ENCODE data around the gene ONECUT2. TPM values are rescaled to one million over a fixed set of nuclear protein-coding genes. Genes with fewer than 3 reads are reported as not detected.

The ONECUT2 gene
- total RNA-seq, 1 donor from 2014 or later = 0.06 TPM

- Histone ChIP-seq H3K9ac (no peak overlapping the region), H4K20me1 (ENCODE audit: low read depth) (no peaks in the 10 kb centered on the region)
- H3K27ac Mint-ChIP-seq = no peak overlapping the region
Measured at GRCh38 chr18:57461652-57462269, 26.6 kb downstream of the ONECUT2 start.

GRCh38 chr18:57466307-57466706 is 31.1 kb downstream of the ONECUT2 start:
- no peaks in the 10 kb centered on the region for H3K36me3 ChIP-seq
- H3K4me3 ChIP-seq = no peak overlapping the region
- no peak overlapping the region for H2AFZ ChIP-seq (replicated peaks)
- H4K20me1 ChIP-seq (ENCODE audit: low read depth) = no peaks in the 10 kb centered on the region
- Mint-ChIP-seq H3K9me3 (no peaks in the 10 kb centered on the region), H3K4me3 (no peak overlapping the region), H3K4me1 (no peaks in the 10 kb centered on the region), H3K27ac (no peak overlapping the region), H3K36me3 (no peaks in the 10 kb centered on the region), H3K27me3 (ENCODE audit: insufficient read depth, low read depth) (peaks cover 4% of the 10 kb centered on the region)
- no peaks in the 10 kb centered on the region for H3K9me3 ChIP-seq (ENCODE audit: low read depth)
- no peak overlapping the region for H3K27ac ChIP-seq
- H3K4me2 ChIP-seq = no peak overlapping the region
- no peaks in the 10 kb centered on the region for H3K79me2 ChIP-seq (ENCODE audit: low read depth)
- no peak overlapping the region for H3K9ac ChIP-seq
- H3K27me3 ChIP-seq = no peaks in the 10 kb centered on the region
- H3F3A ChIP-seq (ENCODE audit: low read depth) = no peaks in the 10 kb centered on the region
- H3K4me1 ChIP-seq = no peaks in the 10 kb centered on the region
- no peak for DNase-seq (ENCODE audit: low spot score)
- TF ChIP-seq EZH2phosphoT487 (IDR thresholded peaks at IDR 0.05) (no peak), EZH2 (IDR thresholded peaks at IDR 0.05) (no peak)
- TF ChIP-seq, protein P1, sequence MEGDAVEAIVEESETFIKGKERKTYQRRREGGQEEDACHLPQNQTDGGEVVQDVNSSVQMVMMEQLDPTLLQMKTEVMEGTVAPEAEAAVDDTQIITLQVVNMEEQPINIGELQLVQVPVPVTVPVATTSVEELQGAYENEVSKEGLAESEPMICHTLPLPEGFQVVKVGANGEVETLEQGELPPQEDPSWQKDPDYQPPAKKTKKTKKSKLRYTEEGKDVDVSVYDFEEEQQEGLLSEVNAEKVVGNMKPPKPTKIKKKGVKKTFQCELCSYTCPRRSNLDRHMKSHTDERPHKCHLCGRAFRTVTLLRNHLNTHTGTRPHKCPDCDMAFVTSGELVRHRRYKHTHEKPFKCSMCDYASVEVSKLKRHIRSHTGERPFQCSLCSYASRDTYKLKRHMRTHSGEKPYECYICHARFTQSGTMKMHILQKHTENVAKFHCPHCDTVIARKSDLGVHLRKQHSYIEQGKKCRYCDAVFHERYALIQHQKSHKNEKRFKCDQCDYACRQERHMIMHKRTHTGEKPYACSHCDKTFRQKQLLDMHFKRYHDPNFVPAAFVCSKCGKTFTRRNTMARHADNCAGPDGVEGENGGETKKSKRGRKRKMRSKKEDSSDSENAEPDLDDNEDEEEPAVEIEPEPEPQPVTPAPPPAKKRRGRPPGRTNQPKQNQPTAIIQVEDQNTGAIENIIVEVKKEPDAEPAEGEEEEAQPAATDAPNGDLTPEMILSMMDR (IDR thresholded peaks at IDR 0.05) = no peak

More at GRCh38 chr18:57461652-57462269, 26.6 kb downstream of the ONECUT2 start:
- TF ChIP-seq EZH2phosphoT487 (IDR thresholded peaks at IDR 0.05) (no peak), EZH2 (IDR thresholded peaks at IDR 0.05) (no peak)
- TF ChIP-seq, protein P1 (IDR thresholded peaks at IDR 0.05) = no peak
- Histone ChIP-seq H3K36me3 (no peaks in the 10 kb centered on the region), H3K27me3 (no peaks in the 10 kb centered on the region), H3K9me3 (ENCODE audit: low read depth) (no peaks in the 10 kb centered on the region), H2AFZ (replicated peaks) (no peak overlapping the region), H3K4me1 (no peaks in the 10 kb centered on the region), H3K4me3 (no peak overlapping the region), H3K79me2 (ENCODE audit: low read depth) (no peaks in the 10 kb centered on the region), H3K4me2 (no peak overlapping the region), H3K27ac (no peak overlapping the region), H3F3A (ENCODE audit: low read depth) (no peaks in the 10 kb centered on the region)
- H3K36me3 Mint-ChIP-seq = no peaks in the 10 kb centered on the region
- peaks cover 1% of the 10 kb centered on the region for H3K27me3 Mint-ChIP-seq (ENCODE audit: insufficient read depth, low read depth)
- H3K4me3 Mint-ChIP-seq = no peak overlapping the region
- H3K4me1 Mint-ChIP-seq = no peaks in the 10 kb centered on the region
- H3K9me3 Mint-ChIP-seq = no peaks in the 10 kb centered on the region
- DNase-seq (ENCODE audit: low spot score) = no peak

GRCh38 chr18:57466745-57467409 is 31.7 kb downstream of the ONECUT2 start:
- no peaks in the 10 kb centered on the region for H3K36me3 Mint-ChIP-seq
- no peak overlapping the region for H3K27ac Mint-ChIP-seq
- no peaks in the 10 kb centered on the region for H3F3A ChIP-seq (ENCODE audit: low read depth)
- no peaks in the 10 kb centered on the region for H4K20me1 ChIP-seq (ENCODE audit: low read depth)
- H3K9ac ChIP-seq = no peak overlapping the region
- H3K4me1 ChIP-seq = no peaks in the 10 kb centered on the region
- H3K9me3 Mint-ChIP-seq = no peaks in the 10 kb centered on the region
- H3K27me3 Mint-ChIP-seq (ENCODE audit: insufficient read depth, low read depth) = peaks cover 4% of the 10 kb centered on the region
- no peak overlapping the region for H2AFZ ChIP-seq (replicated peaks)
- H3K27ac ChIP-seq = no peak overlapping the region
- no peaks in the 10 kb centered on the region for H3K9me3 ChIP-seq (ENCODE audit: low read depth)
- no peak for TF ChIP-seq EZH2phosphoT487 (IDR thresholded peaks at IDR 0.05)
- TF ChIP-seq, protein P1 (IDR thresholded peaks at IDR 0.05) = peak; percentile 6
- no peak overlapping the region for H3K4me2 ChIP-seq
- H3K79me2 ChIP-seq (ENCODE audit: low read depth) = no peaks in the 10 kb centered on the region
- no peak for DNase-seq (ENCODE audit: low spot score)
- no peak overlapping the region for H3K4me3 ChIP-seq
- no peak overlapping the region for H3K4me3 Mint-ChIP-seq
- H3K27me3 ChIP-seq = no peaks in the 10 kb centered on the region
- no peaks in the 10 kb centered on the region for H3K4me1 Mint-ChIP-seq
- H3K36me3 ChIP-seq = no peaks in the 10 kb centered on the region

All from neural progenitor cell (in vitro differentiated cells).